HG02943 (cell line): Measurements from ENCODE around the gene NDUFAF4.

ENCODE experiments used
- ATAC-seq: cut with Tn5 transposase; IDR thresholded peaks from one replicate; pipeline ENCODE4 v1.9.1; 2021; ENCODE audit warnings: mild to moderate bottlenecking, low read depth, moderate library complexity; ENCODE audit not compliant: unreplicated experiment

NDUFAF4 gene

GRCh38 chr6:96899451-96899998 is 1.8 kb upstream of the NDUFAF4 start:
- no peak for ATAC-seq

GRCh38 chr6:96899019-96899418 is 1.3 kb upstream of the NDUFAF4 start:
- no peak for ATAC-seq

GRCh38 chr6:96898241-96898851 is 655 bp upstream of the NDUFAF4 start:
- no peak for ATAC-seq

GRCh38 chr6:96889146-96889545 is 8.5 kb downstream of the NDUFAF4 start:
- no peak for ATAC-seq

GRCh38 chr6:96888745-96889144 is 8.9 kb downstream of the NDUFAF4 start:
- no peak for ATAC-seq

- ATAC-seq: no peak
These were observed 11.2 kb downstream of the NDUFAF4 start for GRCh38 chr6:96886519-96886918.

- peak; percentile 97 for ATAC-seq
These were observed 12.5 kb downstream of the NDUFAF4 start for GRCh38 chr6:96885187-96885631.

GRCh38 chr6:96878143-96878542 is 19.5 kb downstream of the NDUFAF4 start:
- no peak for ATAC-seq

- ATAC-seq: no peak
These were observed 20.7 kb downstream of the NDUFAF4 start for GRCh38 chr6:96876886-96877545.

- ATAC-seq: no peak
These were observed 24.7 kb downstream of the NDUFAF4 start for GRCh38 chr6:96872976-96873375.

- ATAC-seq: no peak
These were observed 32.7 kb downstream of the NDUFAF4 start for GRCh38 chr6:96865055-96865405.

GRCh38 chr6:96864216-96865054 is 33.3 kb downstream of the NDUFAF4 start:
- no peak for ATAC-seq

GRCh38 chr6:96862560-96862959 is 35.1 kb downstream of the NDUFAF4 start:
- ATAC-seq: no peak

- ATAC-seq: no peak
These were observed 36.1 kb downstream of the NDUFAF4 start for GRCh38 chr6:96861588-96861987.

GRCh38 chr6:96856856-96857255 is 40.8 kb downstream of the NDUFAF4 start:
- ATAC-seq: no peak

GRCh38 chr6:96853083-96853482 is 44.6 kb downstream of the NDUFAF4 start:
- no peak for ATAC-seq

- ATAC-seq: no peak
These were observed 45.1 kb downstream of the NDUFAF4 start for GRCh38 chr6:96852605-96853004.

GRCh38 chr6:96851858-96852257 is 45.8 kb downstream of the NDUFAF4 start:
- ATAC-seq: no peak

- ATAC-seq: no peak
These were observed 48.1 kb downstream of the NDUFAF4 start for GRCh38 chr6:96849615-96850014.

- ATAC-seq: peak; percentile 78
These were observed 53.2 kb downstream of the NDUFAF4 start for GRCh38 chr6:96844530-96844929.

- ATAC-seq: no peak
These were observed 56.3 kb downstream of the NDUFAF4 start for GRCh38 chr6:96841345-96841744.
